IMR-90 (cell line): ENCODE measurements around the gene CDKAL1. TPM values are rescaled to one million over a fixed set of nuclear protein-coding genes. Genes with fewer than 3 reads are reported as not detected.

Experiments
- ATAC-seq: fragments of 200-7000 bp; cut with Tn5 transposase; 2 replicates; pipeline ENCODE4 v1.9.1; 2020; ENCODE audit warnings: low read depth, mild to moderate bottlenecking, moderate library complexity
- BruUV-seq: library from RNA; stranded (reverse); fragments of 400-500 nt; replicated peaks from 2 replicates; lab custom pipeline; 2021; lab: Mats Ljungman, UMichigan
- CTCF ChIA-PET: fragments of 300-600 bp; formaldehyde crosslinking; extraction: SDS; loops from one replicate; lab custom pipeline; 2021; ENCODE audit warnings: antibody characterized with exemption; lab: Yijun Ruan, JAX
- POLR2A ChIA-PET: fragments of 300-600 bp; sonication (Branson Sonifier 250); formaldehyde crosslinking; loops from one replicate; lab custom pipeline; 2022; ENCODE audit warnings: antibody characterized with exemption; ENCODE audit not compliant: unreplicated experiment; lab: Charles Lee
- DNase-seq: peaks from one replicate; pipeline ENCODE4 v3.0.0; 2013
- H2AFZ ChIP-seq: replicated peaks from 2 replicates; pipeline ENCODE3; 2013; ENCODE audit warnings: low read length, mild to moderate bottlenecking; ENCODE audit not compliant: poor library complexity
- H2AK5ac ChIP-seq: 2 replicates; pipeline ENCODE4 v1.6.1; 2013; ENCODE audit warnings: low read depth, low read length, inconsistent platforms
- H2AK9ac ChIP-seq: replicated peaks from 2 replicates; pipeline ENCODE3; 2013; ENCODE audit warnings: mild to moderate bottlenecking, low read depth, low read length, moderate library complexity; ENCODE audit not compliant: poor library complexity
- H2BK120ac ChIP-seq: 2 replicates; pipeline ENCODE4 v1.6.1; 2013; ENCODE audit warnings: low read depth, low read length, inconsistent platforms
- H2BK15ac ChIP-seq: 3 replicates; pipeline ENCODE4 v1.6.1; 2013; ENCODE audit warnings: low read depth, low read length, inconsistent platforms
- H2BK20ac ChIP-seq: 2 replicates; pipeline ENCODE4 v1.6.1; 2013; ENCODE audit warnings: low read depth, mild to moderate bottlenecking, inconsistent platforms, low read length, moderate library complexity
- H2BK5ac ChIP-seq: 2 replicates; pipeline ENCODE4 v1.6.1; 2013; ENCODE audit warnings: mild to moderate bottlenecking, low read depth, low read length, inconsistent platforms; ENCODE audit not compliant: poor library complexity, severe bottlenecking
- H3K14ac ChIP-seq: replicated peaks from 2 replicates; pipeline ENCODE4 v1.6.1; 2013; ENCODE audit warnings: low read depth, low read length, inconsistent platforms
- H3K18ac ChIP-seq: 2 replicates; pipeline ENCODE4 v1.6.1; 2013; ENCODE audit warnings: low read depth, low read length, control low read depth
- H3K23ac ChIP-seq: 2 replicates; pipeline ENCODE4 v1.6.1; 2013; ENCODE audit warnings: low read depth, low read length, inconsistent platforms
- H3K27ac ChIP-seq: 2 replicates; pipeline ENCODE4 v1.5.1; 2013; ENCODE audit warnings: mild to moderate bottlenecking, control low read depth, low read length; ENCODE audit not compliant: insufficient read depth
- H3K27me3 ChIP-seq: 2 replicates; pipeline ENCODE4 v1.6.1; 2013; ENCODE audit warnings: low read length; ENCODE audit not compliant: control insufficient read depth, insufficient read depth
- H3K36me3 ChIP-seq: 2 replicates; pipeline ENCODE4 v1.6.1; 2013; ENCODE audit warnings: low read length, mixed read lengths; ENCODE audit not compliant: control insufficient read depth, insufficient read depth
- H3K4ac ChIP-seq: 2 replicates; pipeline ENCODE4 v1.6.1; 2013; ENCODE audit warnings: low read depth, low read length, inconsistent platforms
- H3K4me1 ChIP-seq: 2 replicates; pipeline ENCODE4 v1.6.1; 2013; ENCODE audit warnings: low read length, mixed read lengths; ENCODE audit not compliant: control insufficient read depth, insufficient read depth
- H3K4me2 ChIP-seq: 2 replicates; pipeline ENCODE4 v1.6.1; 2013; ENCODE audit warnings: low read depth, mild to moderate bottlenecking, control low read depth, low read length, moderate library complexity
- H3K4me3 ChIP-seq: 2 replicates; pipeline ENCODE4 v1.5.1; 2013; ENCODE audit warnings: low read depth, mild to moderate bottlenecking, control low read depth, low read length, moderate library complexity; ENCODE audit not compliant: insufficient read depth
- H3K56ac ChIP-seq: 2 replicates; pipeline ENCODE4 v1.6.1; 2013; ENCODE audit warnings: low read length, inconsistent platforms; ENCODE audit not compliant: insufficient read depth; ENCODE audit errors: extremely low read depth
- H3K79me1 ChIP-seq, 2 experiments: 2 replicates each; pipeline ENCODE4 v1.6.1; 2013; ENCODE audit warnings: low read length in 2 of 2, inconsistent platforms in 1 of 2, low read depth in 1 of 2
- H3K9ac ChIP-seq: 2 replicates; pipeline ENCODE4 v1.6.1; 2013; ENCODE audit warnings: low read depth, low read length, control low read depth
- H3K9me1 ChIP-seq: 2 replicates; pipeline ENCODE4 v1.6.1; 2013; ENCODE audit warnings: low read length, inconsistent platforms; ENCODE audit not compliant: insufficient read depth
- H3K9me3 ChIP-seq: 2 replicates; pipeline ENCODE4 v1.6.1; 2013; ENCODE audit warnings: low read length; ENCODE audit not compliant: control insufficient read depth, insufficient read depth
- H4K20me1 ChIP-seq: 2 replicates; pipeline ENCODE4 v1.6.1; 2013; ENCODE audit warnings: low read length, inconsistent platforms; ENCODE audit not compliant: insufficient read depth
- H4K5ac ChIP-seq: 2 replicates; pipeline ENCODE4 v1.6.1; 2013; ENCODE audit warnings: mild to moderate bottlenecking, low read depth, low read length, control low read depth
- H4K8ac ChIP-seq, 2 experiments: 2 replicates each; pipeline ENCODE4 v1.6.1; 2013; ENCODE audit warnings: low read depth in 2 of 2, low read length in 2 of 2, control low read depth in 1 of 2, inconsistent platforms in 1 of 2
- H4K91ac ChIP-seq: 2 replicates; pipeline ENCODE4 v1.6.1; 2013; ENCODE audit warnings: low read depth, low read length, inconsistent platforms; ENCODE audit not compliant: insufficient read depth
- MAFK ChIP-seq: IDR thresholded peaks from 2 replicates; pipeline ENCODE4 v1.6.1; 2012; ENCODE audit warnings: low read depth, low read length, improper control_type of control experiment
- RAD21 ChIP-seq: IDR thresholded peaks from 2 replicates; pipeline ENCODE4 v1.6.1; 2012; ENCODE audit warnings: low read length, improper control_type of control experiment
- WGBS, 2 experiments: methylation state at CpG; one replicate each; pipeline versions ENCODE4 v1.1.5 to v1.1.7; 2013; ENCODE audit warnings: missing lambda C conversion rate in 2 of 2; ENCODE audit not compliant: insufficient read length in 1 of 2; ENCODE audit errors: extremely low coverage in 2 of 2; 5-methylcytosine and 5-hydroxymethylcytosine counted together
- dilution Hi-C: fragments of 300-500 bp; cut with HindIII; formaldehyde crosslinking; loops from one replicate; pipeline ENCODE4 v1.14.3; 2018; ENCODE audit warnings: low sequenced_read_pairs; ENCODE audit not compliant: unreplicated experiment
- in situ Hi-C: fragments of 300-500 bp; cut with MboI; formaldehyde crosslinking; loops from 3 replicates; pipeline ENCODE4 v1.14.3; 2019; ENCODE audit warnings: low sequenced_read_pairs, inconsistent platforms, mixed read lengths
- intact Hi-C: fragments of 100-400 bp; cut with micrococcal nuclease; formaldehyde crosslinking; loops from 2 replicates; pipeline ENCODE4 v1.10.0; 2022
- polyA plus RNA-seq, 3 experiments: library from polyadenylated mRNA; depleted of rRNA; stranded (reverse); fragments of >200 nt; gene quantifications; 2 replicates each; pipeline ENCODE4 v1.2.3, GENCODE V29; 2012; ENCODE audit warnings: low replicate concordance in 1 of 3
- total RNA-seq: library from RNA; depleted of rRNA; stranded (reverse); fragments of >200 nt; gene quantifications from 2 replicates; pipeline ENCODE4 v1.2.3, GENCODE V29; 2012

The CDKAL1 gene
- total and polyA plus RNA-seq, 2 of the 4 experiments (the other 2 are of a cell fraction) = 3.7 to 13.1 TPM

DNA sequence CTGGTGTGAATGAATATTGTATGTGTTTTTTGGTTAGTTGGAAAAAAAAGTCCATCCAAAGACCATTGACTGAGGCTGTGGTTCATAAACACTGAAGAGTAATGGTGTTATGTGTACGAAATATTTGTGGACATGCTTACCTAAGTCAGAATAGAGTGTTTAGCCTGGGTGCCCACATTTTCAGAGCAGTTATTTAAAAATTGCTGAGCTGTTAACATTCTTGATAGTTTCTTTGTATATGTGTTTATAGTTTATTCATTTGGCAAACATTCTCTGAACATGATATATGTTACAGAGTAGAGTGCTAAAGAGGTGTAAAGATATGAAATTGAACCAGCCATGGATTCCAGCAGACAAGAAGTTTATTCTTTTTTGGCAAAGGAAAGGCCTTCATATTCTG lies 20.6 kb downstream of the CDKAL1 start:
- H4K8ac ChIP-seq = no peak overlapping the region

More for the DNA sequence above, 20.6 kb downstream of the CDKAL1 start:
- Histone ChIP-seq H4K20me1 (no peaks in the 10 kb centered on the region), H3K4ac (no peak overlapping the region), H3K4me3 (no peak overlapping the region), H2AK9ac (no peak overlapping the region), H3K79me1 (no peaks in the 10 kb centered on the region), H3K9ac (no peak overlapping the region), H3K23ac (no peak overlapping the region), H3K4me2 (no peak overlapping the region), H2BK5ac (no peak overlapping the region), H3K9me3 (no peaks in the 10 kb centered on the region), H3K14ac (no peak overlapping the region), H2AFZ (no peak overlapping the region), H2AK5ac (no peak overlapping the region), H2BK20ac (no peak overlapping the region), H2BK15ac (no peak overlapping the region), H3K4me1 (no peaks in the 10 kb centered on the region), H3K27me3 (no peaks in the 10 kb centered on the region), H2BK120ac (no peak overlapping the region), H3K18ac (no peak overlapping the region), H4K91ac (no peak overlapping the region), H3K9me1 (no peaks in the 10 kb centered on the region), H3K36me3 (peaks cover 4% of the 10 kb centered on the region; the same call in 1 of the 2 replicates), H3K27ac (no peak overlapping the region), H3K56ac (no peak overlapping the region), H4K5ac (no peak overlapping the region)
- in situ Hi-C loops = loop anchor here (25.0 kb wide), 1 partner anchor 1582 kb away; no protein-coding TSS in a partner anchor
- ChIA-PET CTCF (interaction anchor here (1.2 kb wide), 1 partner anchor 9 kb away, joined by 7 read pairs; no protein-coding TSS in a partner anchor), POLR2A (no interaction called here)
- no peak for DNase-seq
- no TSS peak for BruUV-seq
- dilution Hi-C loops = no loop called here
- no CpG with 5 or more reads among the region's 1 CpG for WGBS, 2 experiments
- TF ChIP-seq MAFK = peak; percentile 60
- no peak for TF ChIP-seq RAD21
- intact Hi-C loops = no loop called here
- ATAC-seq = no peak
